Fibroblast of the aortic adventitia (primary cell): ENCODE measurements around the gene CCM2. TPM values are rescaled to one million over a fixed set of nuclear protein-coding genes. Genes with fewer than 3 reads are reported as not detected.

Experiments
- DNase-seq: peaks from one replicate; pipeline ENCODE4 v3.0.0-alpha.2; 2010; ENCODE audit warnings: low read depth
- H3K4me3 ChIP-seq: 2 replicates; pipeline ENCODE4 v1.5.1; 2011; ENCODE audit warnings: low read depth, mild to moderate bottlenecking, control low read depth, low read length, moderate library complexity
- CTCF ChIP-seq: IDR thresholded peaks from 2 replicates; pipeline ENCODE4 v1.5.1; 2011; ENCODE audit warnings: mild to moderate bottlenecking, low read length, control low read depth, inconsistent platforms; ENCODE audit not compliant: insufficient read depth
- total RNA-seq: library from RNA; depleted of rRNA; stranded (reverse); fragments of >200 nt; gene quantifications from 2 replicates; pipeline ENCODE4 v1.2.3, GENCODE V29; 2012; ENCODE audit warnings: low replicate concordance

Gene CCM2
- total RNA-seq, 1 donor: 42.9 TPM

- no peak overlapping the region for H3K4me3 ChIP-seq
- no peak for DNase-seq
- TF ChIP-seq CTCF: no peak
Measured at GRCh38 chr7:45071528-45071927, 71.5 kb downstream of the CCM2 start.

GRCh38 chr7:45072131-45073030 lies 72.4 kb downstream of the CCM2 start:
- H3K4me3 ChIP-seq: no peak overlapping the region
- DNase-seq: no peak
- no peak for TF ChIP-seq CTCF

- no peak overlapping the region for H3K4me3 ChIP-seq
- DNase-seq: no peak
- TF ChIP-seq CTCF: no peak
Measured at GRCh38 chr7:45073031-45073785, 73.2 kb downstream of the CCM2 start.

- DNase-seq: no peak
- H3K4me3 ChIP-seq: no peak overlapping the region
- no peak for TF ChIP-seq CTCF
Measured at GRCh38 chr7:45073786-45074527, 74.0 kb downstream of the CCM2 start.

- H3K4me3 ChIP-seq: no peak overlapping the region
- DNase-seq: no peak
- no peak for TF ChIP-seq CTCF
Measured at GRCh38 chr7:45074528-45075354, 74.7 kb downstream of the CCM2 start.

GRCh38 chr7:45075355-45075644 lies 75.3 kb downstream of the CCM2 start:
- DNase-seq: no peak
- H3K4me3 ChIP-seq: no peak overlapping the region
- TF ChIP-seq CTCF: no peak
